ENCODE data around the gene JARID2. TPM values are rescaled to one million over a fixed set of nuclear protein-coding genes. Genes with fewer than 3 reads are reported as not detected.

JARID2 gene
- total and polyA plus RNA-seq, 2 of the 8 experiments (the other 6 are each of a cell fraction or from before 2014, with no cell fraction given): 60.1 to 239 TPM

DNA sequence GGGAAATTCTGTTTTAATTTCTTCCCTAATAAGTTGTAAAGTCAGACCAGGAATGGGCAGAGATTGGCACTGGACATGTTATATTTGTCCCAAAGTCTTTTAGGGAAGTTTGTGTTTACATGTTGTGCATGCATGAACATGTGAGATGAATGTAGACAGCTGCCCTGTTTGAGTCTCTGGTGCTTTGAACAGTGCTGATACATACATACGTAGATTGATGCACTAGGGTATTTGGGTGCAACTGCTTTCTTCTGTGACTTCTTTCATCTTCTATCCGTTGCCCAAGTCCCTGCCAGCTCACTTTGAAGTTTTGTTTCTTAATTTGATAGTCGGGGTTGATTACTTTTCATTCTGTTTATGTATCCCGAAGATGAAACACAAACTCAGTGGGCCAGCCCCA lies 216.4 kb downstream of the JARID2 start:
- TF ChIP-seq GTF2F1 (IDR thresholded peaks at IDR 0.05; ENCODE audit: borderline replicate concordance, low read depth, low read length) (no peak), CHD2 (IDR thresholded peaks at IDR 0.05; ENCODE audit: low read length) (no peak), KDM1A (IDR thresholded peaks at IDR 0.05; ENCODE audit: borderline replicate concordance, low read length) (no peak), JUND (IDR thresholded peaks at IDR 0.05; ENCODE audit: low read length) (no peak), KDM5A (IDR thresholded peaks at IDR 0.05; ENCODE audit: low read length) (no peak), KDM4A (IDR thresholded peaks at IDR 0.05; ENCODE audit: low read depth, low read length, severe bottlenecking) (no peak), ZNF274 (IDR thresholded peaks at IDR 0.05; ENCODE audit: borderline replicate concordance, extremely low read depth, low read length) (no peak), POLR2AphosphoS5 (IDR thresholded peaks at IDR 0.05; ENCODE audit: low read depth, low read length) (no peak), EGR1 (IDR thresholded peaks at IDR 0.05; ENCODE audit: borderline replicate concordance, low read depth, low read length) (no peak), NRF1 (IDR thresholded peaks at IDR 0.05; ENCODE audit: low read depth, low read length) (no peak), NANOG (IDR thresholded peaks at IDR 0.05; ENCODE audit: insufficient read depth, low read depth, low read length, poor library complexity, severe bottlenecking) (no peak)
- H3K23ac ChIP-seq (ENCODE audit: insufficient read length): no peak overlapping the region
- H3K4me1 ChIP-seq (replicated peaks in 1 of 4; ENCODE audit: control insufficient read depth in 3 of 4, insufficient read depth in 4 of 4, low read length in 3 of 4): peaks cover 3 to 28% (median 12%) of the 10 kb centered on the region in 4 experiments; a peak in 5 of 7 replicates
- no peaks in the 10 kb centered on the region for H3K9me3 ChIP-seq (ENCODE audit: insufficient read depth in 2 of 2, low read depth in 1 of 2, low read length in 1 of 2)
- no peak overlapping the region for H3K4me3 ChIP-seq (ENCODE audit: extremely low read depth in 1 of 4, insufficient read depth in 2 of 4, low read depth in 3 of 4, low read length in 4 of 4)
- peaks cover 8% of the 10 kb centered on the region for H3K79me1 ChIP-seq (ENCODE audit: low read depth, low read length)
- no peak overlapping the region for H2BK20ac ChIP-seq (ENCODE audit: low read length)
- H3K56ac ChIP-seq (replicated peaks; ENCODE audit: insufficient read length, low read depth, low read length): no peak overlapping the region
- no peak overlapping the region for H2AK5ac ChIP-seq (ENCODE audit: low read depth, low read length)
- no peak overlapping the region for H3K4ac ChIP-seq (replicated peaks; ENCODE audit: insufficient read length, low read depth, low read length)
- WGBS, 2 experiments (ENCODE audit: extremely low coverage in 1 of 2, insufficient coverage in 1 of 2, insufficient read length in 1 of 2, insufficient replicate concordance in 2 of 2, low coverage in 1 of 2, low lambda C conversion rate in 2 of 2, missing lambda C conversion rate in 1 of 2): 85% methylated on average over 4 of the region's 4 CpGs; no CpG with 5 or more reads in 1 of the 2 experiments
- no peak for DNase-seq (ENCODE audit: low read depth in 1 of 2, low spot score in 2 of 2)
- H3K36me3 ChIP-seq (ENCODE audit: control insufficient read depth in 2 of 4, insufficient read depth in 4 of 4, low read length in 3 of 4): peaks cover 0 to 3% (median 0%) of the 10 kb centered on the region in 4 experiments; a peak in 1 of 8 replicates
- no peak overlapping the region for H3K4me2 ChIP-seq (ENCODE audit: insufficient read depth in 1 of 2, low read depth in 2 of 2, low read length in 2 of 2)
- H4K91ac ChIP-seq (replicated peaks; ENCODE audit: insufficient read length, low read length): no peak overlapping the region
- H2AFZ ChIP-seq (ENCODE audit: low read length): no peak overlapping the region
- no peak overlapping the region for H4K8ac ChIP-seq (ENCODE audit: extremely low read depth, insufficient read depth, low read length)
- no peak for FAIRE-seq
- no peak overlapping the region for H2BK15ac ChIP-seq (ENCODE audit: low read length)
- H3K27ac ChIP-seq (ENCODE audit: low read depth, low read length): no peak overlapping the region
- H2BK12ac ChIP-seq (ENCODE audit: low read depth, low read length): no peak overlapping the region
- H4K20me1 ChIP-seq (replicated peaks in 1 of 2; ENCODE audit: control insufficient read depth in 1 of 2, insufficient read depth in 2 of 2, low read length in 2 of 2): peaks cover 54 to 67% of the 10 kb centered on the region in 2 experiments
- H4K5ac ChIP-seq (ENCODE audit: insufficient read length, low read depth, low read length): no peak overlapping the region
- no peak overlapping the region for H3K18ac ChIP-seq (ENCODE audit: extremely low read depth, low read length)
- H2BK120ac ChIP-seq (replicated peaks; ENCODE audit: low read depth, low read length): no peak overlapping the region
- ChIA-PET POLR2A (ENCODE audit: partially characterized antibody) (no interaction called here), CTCF (ENCODE audit: partially characterized antibody) (interaction anchor here (1.3 to 2.9 kb wide), 3 partner anchors 13 to 22 kb away, joined by 3 to 17 read pairs (median 3); no protein-coding TSS in a partner anchor)
- H3K23me2 ChIP-seq (ENCODE audit: low read depth, low read length): no peaks in the 10 kb centered on the region; the same call in 1 of the 2 replicates
- H3K79me2 ChIP-seq (ENCODE audit: control insufficient read depth in 1 of 2, insufficient read depth in 2 of 2, low read length in 2 of 2): peaks cover 17 to 99% of the 10 kb centered on the region in 2 experiments; a peak in 3 of 4 replicates
- H3K9ac ChIP-seq (replicated peaks in 1 of 4; ENCODE audit: extremely low read depth in 1 of 4, low read depth in 3 of 4, low read length in 3 of 4): no peak overlapping the region
- H3K14ac ChIP-seq (ENCODE audit: insufficient read length): no peak overlapping the region
- H3K27me3 ChIP-seq (replicated peaks in 1 of 4; ENCODE audit: control insufficient read depth in 3 of 4, extremely low read depth in 1 of 4, insufficient read depth in 3 of 4, low read length in 3 of 4): no peaks in the 10 kb centered on the region
- no peak overlapping the region for H2BK5ac ChIP-seq (ENCODE audit: low read depth, low read length)
